DMS153 treated with DMSO at 0.1 percent for 48 hours (cell line): ENCODE data around the gene SIGLEC11.

ENCODE experiments used
- DNase-seq: peaks from one replicate; lab custom pipeline; 2025; ENCODE audit not compliant: unreplicated experiment; lab: John Stamatoyannopoulos, UW

The SIGLEC11 gene

DNA sequence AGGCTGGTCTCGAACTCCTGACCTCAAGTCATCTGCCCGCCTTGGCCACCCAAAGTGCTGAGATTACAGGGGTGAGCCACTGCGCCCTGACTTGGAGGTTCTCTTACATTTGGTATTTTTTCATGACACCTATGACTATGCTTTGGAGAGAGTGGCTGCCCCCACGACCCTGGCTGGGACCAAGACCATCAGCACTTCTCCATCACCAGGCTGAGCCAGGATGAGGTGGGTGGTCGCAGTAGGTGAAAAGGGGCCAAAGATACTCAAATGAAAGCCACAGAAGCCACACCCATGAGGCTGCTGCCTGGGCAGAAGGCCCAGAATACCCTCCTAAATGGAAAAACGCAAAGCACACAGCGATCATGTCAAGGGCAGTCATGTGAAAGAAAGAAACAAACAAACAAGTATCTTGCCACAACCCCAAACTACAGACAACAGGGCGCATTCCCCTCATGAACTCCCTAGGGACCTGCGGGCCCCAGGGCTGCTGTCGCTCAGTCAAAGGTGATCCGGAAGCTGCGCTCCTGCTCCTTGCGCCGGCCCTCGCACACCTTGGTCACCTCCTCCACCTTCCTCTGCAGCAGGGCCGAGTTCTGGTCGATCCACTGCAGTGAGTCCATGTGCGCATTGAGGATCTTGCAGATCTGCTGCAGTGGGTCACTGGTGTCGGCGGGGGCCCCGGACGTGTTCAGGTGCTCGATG lies 53.1 kb downstream of the SIGLEC11 start:
- no peak for DNase-seq

DNA sequence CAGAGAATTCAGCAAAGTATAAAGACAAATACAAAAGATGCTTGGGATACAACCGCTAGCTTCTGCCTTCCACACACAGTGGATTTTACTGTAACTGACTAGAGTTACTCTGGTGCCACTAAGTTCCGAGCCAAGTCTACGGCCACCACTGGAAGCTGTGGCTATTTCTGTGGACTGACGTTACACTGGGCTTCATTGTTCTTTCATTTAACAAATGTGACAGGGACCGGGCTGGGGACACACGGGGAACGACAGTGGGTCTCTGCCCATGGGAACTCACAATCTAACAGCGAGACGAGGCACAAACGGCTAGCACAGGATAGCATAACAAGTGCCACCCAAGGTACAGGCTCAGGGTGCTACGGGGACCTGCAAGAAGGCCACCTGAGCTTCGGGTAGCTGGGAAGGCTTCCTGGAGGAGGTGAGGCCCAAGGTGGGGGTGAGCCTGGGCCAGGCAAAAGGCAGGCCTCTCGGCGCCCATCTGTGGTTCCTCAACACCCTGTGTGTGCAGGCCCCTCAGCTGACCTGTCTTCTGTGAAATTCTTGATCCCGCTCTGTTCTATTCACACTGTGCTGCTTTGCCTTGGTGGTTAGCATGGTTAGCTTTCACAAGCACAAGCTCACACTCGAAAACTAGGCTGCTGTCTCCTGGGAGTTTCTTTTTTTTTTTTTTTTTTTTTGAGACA lies 54.0 kb downstream of the SIGLEC11 start:
- no peak for DNase-seq

DNA sequence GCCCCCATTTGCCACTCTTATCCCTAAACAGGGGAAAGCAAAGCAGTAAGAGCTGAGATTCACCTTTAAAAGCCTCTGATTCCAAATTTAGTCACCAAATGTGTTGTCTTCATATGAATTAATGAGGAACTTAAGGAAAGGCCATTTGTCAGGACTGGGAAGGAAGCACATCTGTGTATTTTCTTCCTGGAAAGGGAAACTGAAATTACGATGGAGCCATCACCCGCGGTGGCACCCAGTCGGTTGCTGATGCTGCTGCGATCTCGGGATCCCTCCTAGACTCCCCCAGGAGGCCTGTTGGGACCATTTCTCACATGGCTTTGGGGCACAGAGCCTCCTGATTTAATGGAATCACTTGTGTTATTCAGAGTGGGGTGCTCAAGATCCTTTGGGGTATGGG lies 56.8 kb downstream of the SIGLEC11 start:
- no peak for DNase-seq
